Fibroblast of lung (primary cell): ENCODE results near the gene SDC4. TPM values are rescaled to one million over a fixed set of nuclear protein-coding genes. Genes with fewer than 3 reads are reported as not detected.

Experiments used
- DNase-seq, 2 donors: peaks; one replicate each; pipeline versions ENCODE4 v3.0.0 to v3.0.0-alpha.2; 2010; ENCODE audit warnings: low read depth in 2 of 2
- H2AFZ ChIP-seq: 2 replicates; pipeline ENCODE4 v1.5.1; 2012; ENCODE audit warnings: low read length, control low read depth, inconsistent platforms
- H3K27ac ChIP-seq: 2 replicates; pipeline ENCODE4 v1.5.1; 2011; ENCODE audit warnings: low read length, control low read depth; ENCODE audit not compliant: insufficient read depth
- H3K27me3 ChIP-seq: 2 replicates; pipeline ENCODE4 v1.5.1; 2011; ENCODE audit warnings: mild to moderate bottlenecking, low read length; ENCODE audit not compliant: control insufficient read depth, insufficient read depth
- H3K36me3 ChIP-seq: 2 replicates; pipeline ENCODE4 v1.5.1; 2011; ENCODE audit warnings: low read length; ENCODE audit not compliant: control insufficient read depth, insufficient read depth
- H3K4me1 ChIP-seq: 2 replicates; pipeline ENCODE4 v1.5.1; 2011; ENCODE audit warnings: low read length; ENCODE audit not compliant: control insufficient read depth, insufficient read depth; ENCODE audit errors: extremely low read depth
- H3K4me2 ChIP-seq: 2 replicates; pipeline ENCODE4 v1.5.1; 2011; ENCODE audit warnings: low read length, control low read depth; ENCODE audit not compliant: insufficient read depth; ENCODE audit errors: extremely low read depth
- H3K4me3 ChIP-seq, 4 experiments: fragments of 200-600 bp in 1 of 4; sonication (generic) in 1 of 4; replicated peaks in 1 of 4; 2 replicates each; pipeline ENCODE4 v1.5.1; 2011 to 2016; ENCODE audit warnings: low read length in 4 of 4, low read depth in 3 of 4, mild to moderate bottlenecking in 3 of 4, control low read depth in 2 of 4, inconsistent platforms in 1 of 4, mixed read lengths in 1 of 4; ENCODE audit not compliant: insufficient read depth in 1 of 4; ENCODE audit errors: control extremely low read depth in 1 of 4
- H3K79me2 ChIP-seq: 2 replicates; pipeline ENCODE4 v1.5.1; 2012; ENCODE audit warnings: mild to moderate bottlenecking, low read length, inconsistent platforms; ENCODE audit not compliant: control insufficient read depth, insufficient read depth
- H3K9ac ChIP-seq: 2 replicates; pipeline ENCODE4 v1.5.1; 2011; ENCODE audit warnings: mild to moderate bottlenecking, low read length, control low read depth; ENCODE audit not compliant: insufficient read depth
- H3K9me3 ChIP-seq: 2 replicates; pipeline ENCODE4 v1.5.1; 2012; ENCODE audit warnings: low read depth, low read length; ENCODE audit not compliant: control insufficient read depth, insufficient read depth
- H4K20me1 ChIP-seq: 2 replicates; pipeline ENCODE4 v1.5.1; 2011; ENCODE audit warnings: low read length; ENCODE audit not compliant: control insufficient read depth, insufficient read depth; ENCODE audit errors: extremely low read depth
- CTCF ChIP-seq, 2 donors: IDR thresholded peaks in 1 of 2; conservative IDR thresholded peaks in 1 of 2; 1 replicate in 1 of 2; 2 replicates in 1 of 2; pipeline ENCODE4 v1.5.1; 2011 to 2012; ENCODE audit warnings: low read length in 2 of 2, control low read depth in 1 of 2, inconsistent platforms in 1 of 2, low read depth in 1 of 2, mild to moderate bottlenecking in 1 of 2
- EZH2 ChIP-seq: IDR thresholded peaks from 2 replicates; pipeline ENCODE4 v1.5.1; 2012; ENCODE audit warnings: low read length, control low read depth, mild to moderate bottlenecking; ENCODE audit errors: missing control alignments
- polyA plus RNA-seq, 2 donors: library from polyadenylated mRNA; depleted of rRNA in 1 of 2; stranded (reverse) in 1 of 2; unstranded in 1 of 2; fragments of >200 nt; gene quantifications; 2 replicates each; pipeline ENCODE4 v1.2.1, GENCODE V29; 2011 to 2012; ENCODE audit warnings: missing spikeins in 1 of 2
- total RNA-seq: library from RNA; depleted of rRNA; stranded (reverse); fragments of >200 nt; gene quantifications from 2 replicates; pipeline ENCODE4 v1.2.1, GENCODE V29; 2014

SDC4 gene
- total and polyA plus RNA-seq, 2 donors (not counting 1 experiment from before 2014, with no cell fraction given), result 175 to 312 TPM

- Histone ChIP-seq H3K36me3 (no peaks in the 10 kb centered on the region), H2AFZ (no peak overlapping the region), H3K27me3 (no peaks in the 10 kb centered on the region), H3K27ac (no peak overlapping the region), H3K4me1 (no peaks in the 10 kb centered on the region), H3K9me3 (no peaks in the 10 kb centered on the region), H3K79me2 (no peaks in the 10 kb centered on the region), H4K20me1 (no peaks in the 10 kb centered on the region), H3K9ac (no peak overlapping the region), H3K4me3 (no peak overlapping the region), H3K4me2 (no peak overlapping the region)
- DNase-seq, result no peak
- no peak for TF ChIP-seq EZH2
- TF ChIP-seq CTCF (conservative IDR thresholded peaks at IDR 0.05 in 1 of 2, IDR thresholded peaks at IDR 0.05 in 1 of 2; ENCODE audit: low read depth in 1 of 2, low read length in 2 of 2), result no peak
Measured at GRCh38 chr20:45394221-45395113, 46.2 kb upstream of the SDC4 start.

- no peak overlapping the region for H2AFZ ChIP-seq
- no peaks in the 10 kb centered on the region for H3K9me3 ChIP-seq
- no peaks in the 10 kb centered on the region for H3K27me3 ChIP-seq
- H3K27ac ChIP-seq, result no peak overlapping the region
- H3K4me1 ChIP-seq, result no peaks in the 10 kb centered on the region
- H3K79me2 ChIP-seq, result no peaks in the 10 kb centered on the region
- DNase-seq, result no peak
- H3K4me2 ChIP-seq, result no peak overlapping the region
- no peak overlapping the region for H3K9ac ChIP-seq
- no peak overlapping the region for H3K4me3 ChIP-seq
- no peaks in the 10 kb centered on the region for H3K36me3 ChIP-seq
- TF ChIP-seq EZH2 (no peak), CTCF (conservative IDR thresholded peaks at IDR 0.05 in 1 of 2, IDR thresholded peaks at IDR 0.05 in 1 of 2; ENCODE audit: low read depth in 1 of 2, low read length in 2 of 2) (no peak)
- peaks cover 2% of the 10 kb centered on the region for H4K20me1 ChIP-seq
Measured at GRCh38 chr20:45392733-45393132, 44.5 kb upstream of the SDC4 start.

GRCh38 chr20:45391559-45391958 is 43.3 kb upstream of the SDC4 start:
- H3K4me1 ChIP-seq, result no peaks in the 10 kb centered on the region
- no peak overlapping the region for H3K27ac ChIP-seq
- H3K36me3 ChIP-seq, result no peaks in the 10 kb centered on the region
- H3K9me3 ChIP-seq, result no peaks in the 10 kb centered on the region
- H3K4me3 ChIP-seq, result no peak overlapping the region
- no peak overlapping the region for H2AFZ ChIP-seq
- no peak overlapping the region for H3K4me2 ChIP-seq
- H3K79me2 ChIP-seq, result no peaks in the 10 kb centered on the region
- DNase-seq, result no peak
- H3K9ac ChIP-seq, result no peak overlapping the region
- H4K20me1 ChIP-seq, result peaks cover 2% of the 10 kb centered on the region
- H3K27me3 ChIP-seq, result no peaks in the 10 kb centered on the region
- TF ChIP-seq CTCF (conservative IDR thresholded peaks at IDR 0.05 in 1 of 2, IDR thresholded peaks at IDR 0.05 in 1 of 2; ENCODE audit: low read depth in 1 of 2, low read length in 2 of 2) (no peak), EZH2 (no peak)
